Body of pancreas (tissue), 4 donors: Measurements from ENCODE around the gene ZSWIM6.

Experiments used
- CTCF ChIP-seq, 7 experiments: fragments of 450-650 bp in 4 of 7; fragments of 200-600 bp in 3 of 7; sonication (generic) in 3 of 7; IDR thresholded peaks; one replicate each; pipeline ENCODE4 v1.5.1; 2016 to 2019; ENCODE audit warnings: antibody characterized with exemption in 7 of 7
- POLR2A ChIP-seq, 3 donors: fragments of 450-650 bp; IDR thresholded peaks; one replicate each; pipeline ENCODE4 v1.6.1; 2016; ENCODE audit warnings: antibody characterized with exemption in 3 of 3, mild to moderate bottlenecking in 2 of 3

DNA sequence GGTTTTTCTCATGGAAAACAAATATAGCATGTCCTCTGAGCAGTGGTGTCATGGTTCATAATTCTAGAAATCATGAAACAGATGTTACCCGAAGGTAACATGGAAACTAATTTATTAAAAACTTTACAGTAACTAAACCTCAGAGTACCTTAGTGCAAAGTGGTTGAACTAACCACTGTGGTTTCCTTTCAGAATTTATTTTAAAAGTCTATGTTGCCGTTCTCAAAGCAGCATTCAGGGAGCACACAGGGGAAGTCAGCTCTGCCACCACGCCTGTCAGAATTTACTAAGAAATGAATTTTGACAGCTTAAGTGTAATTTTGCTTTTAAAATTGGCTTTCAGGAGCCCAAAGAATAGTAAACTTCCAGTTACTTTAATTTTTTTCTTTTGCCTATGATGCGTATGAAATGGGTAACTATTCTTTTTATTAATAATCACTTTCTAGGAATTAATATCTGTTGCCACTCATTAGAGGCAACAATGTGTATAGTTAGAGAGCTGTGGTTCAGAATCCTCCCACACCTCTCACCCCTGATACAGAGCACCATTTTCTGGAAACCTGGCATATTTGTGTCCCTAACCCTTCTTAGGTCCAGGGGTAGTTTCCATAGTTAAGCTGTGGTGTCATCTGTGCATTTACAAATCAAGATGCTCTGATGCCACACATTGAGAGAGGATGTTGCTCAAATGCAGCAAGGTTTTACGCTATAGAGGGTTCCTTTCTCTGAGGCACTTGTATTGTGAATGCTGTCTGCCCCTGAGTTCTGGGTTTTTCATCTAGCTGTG is 202.6 kb downstream of the ZSWIM6 start:
- no peak for TF ChIP-seq POLR2A (IDR thresholded peaks at IDR 0.05)
- TF ChIP-seq CTCF (IDR thresholded peaks at IDR 0.05): no peak
